Upper lobe of left lung (tissue), 6 donors: ENCODE data around the gene DEK. TPM values are rescaled to one million over a fixed set of nuclear protein-coding genes. Genes with fewer than 3 reads are reported as not detected.
A peak's percentile ranks its signal among the peaks of the same experiment; 100 is the strongest.

Source experiments
- ATAC-seq, 2 donors: fragments of 200-7000 bp; cut with Tn5 transposase; one replicate each; pipeline ENCODE4 v1.9.1; 2022; ENCODE audit warnings: mild to moderate bottlenecking in 2 of 2, moderate library complexity in 2 of 2; ENCODE audit not compliant: low FRiP score in 2 of 2
- DNase-seq, 2 donors: peaks; one replicate each; pipeline ENCODE4 v3.0.0-alpha.2; 2019 to 2020
- H3K27ac ChIP-seq, 4 donors: fragments of 200-600 bp; sonication (generic); one replicate each; pipeline ENCODE4 v1.5.1; 2016 to 2019
- H3K27me3 ChIP-seq, 4 donors: fragments of 200-600 bp; sonication (generic); one replicate each; pipeline ENCODE4 v1.5.1; 2017 to 2019
- H3K36me3 ChIP-seq, 4 donors: fragments of 200-600 bp; sonication (generic); one replicate each; pipeline ENCODE4 v1.5.1; 2016 to 2019
- H3K4me1 ChIP-seq, 4 donors: fragments of 200-600 bp; sonication (generic); one replicate each; pipeline ENCODE4 v1.5.1; 2018 to 2019
- H3K4me3 ChIP-seq, 4 donors: fragments of 200-600 bp; sonication (generic); one replicate each; pipeline ENCODE4 v1.5.1; 2017 to 2019; ENCODE audit warnings: mild to moderate bottlenecking in 2 of 4, moderate library complexity in 1 of 4
- H3K9me3 ChIP-seq, 4 donors: fragments of 200-600 bp; sonication (generic); one replicate each; pipeline ENCODE4 v1.5.1; 2018 to 2019
- CTCF ChIP-seq, 6 experiments: fragments of 450-650 bp in 4 of 6; fragments of 200-600 bp in 2 of 6; sonication (generic) in 2 of 6; IDR thresholded peaks; one replicate each; pipeline ENCODE4 v1.5.1; 2016 to 2019; ENCODE audit warnings: antibody characterized with exemption in 6 of 6
- EP300 ChIP-seq, 4 donors: sonication (generic); formaldehyde crosslinking; IDR thresholded peaks; one replicate each; pipeline ENCODE4 v1.5.1; 2017; ENCODE audit warnings: antibody characterized with exemption in 4 of 4, control low read depth in 2 of 4
- POLR2A ChIP-seq, 4 donors: fragments of 450-650 bp; IDR thresholded peaks; one replicate each; pipeline ENCODE4 v1.5.1; 2016 to 2017; ENCODE audit warnings: antibody characterized with exemption in 4 of 4, mild to moderate bottlenecking in 2 of 4
- POLR2AphosphoS5 ChIP-seq, 2 donors: sonication (generic); formaldehyde crosslinking; IDR thresholded peaks; one replicate each; pipeline ENCODE4 v1.5.1; 2017; ENCODE audit warnings: antibody characterized with exemption in 2 of 2
- WGBS, 2 donors: methylation state at CpG; one replicate each; pipeline ENCODE4 v1.1.5; 2017 to 2018; 5-methylcytosine and 5-hydroxymethylcytosine counted together
- total RNA-seq, 6 donors: library from RNA; depleted of rRNA in 4 of 6; stranded (reverse); fragments of >200 nt in 4 of 6; gene quantifications; one replicate each; pipeline versions ENCODE4 v1.1.0 to v1.2.1, GENCODE V29; 2016 to 2021
- donor health status: DM: no; HTN: no; CAD: no; lungs with moderate emphysema.
- donor health status: DM: no; HTN: yes; CAD: no; lungs with severe emphysema.

Gene DEK
- total RNA-seq, 6 donors from 2014 or later = 61.5 to 170 (median 92.4) TPM

GRCh38 chr6:18276610-18277236 is 12.4 kb upstream of the DEK start:
- Histone ChIP-seq H3K27ac (no peak overlapping the region), H3K4me1 (peaks cover 6 to 12% (median 9%) of the 10 kb centered on the region in 4 donors), H3K9me3 (no peaks in the 10 kb centered on the region), H3K36me3 (no peaks in the 10 kb centered on the region), H3K27me3 (peaks cover 0 to 18% (median 10%) of the 10 kb centered on the region in 4 donors), H3K4me3 (peak overlapping the region in 3 of 4 donors; percentile 27 to 49 (median 35))
- TF ChIP-seq POLR2A (IDR thresholded peaks at IDR 0.05) (no peak), POLR2AphosphoS5 (IDR thresholded peaks at IDR 0.05) (no peak), EP300 (IDR thresholded peaks at IDR 0.05) (no peak), CTCF (IDR thresholded peaks at IDR 0.05) (no peak)
- ATAC-seq (no peak), DNase-seq (no peak)
- WGBS, 2 donors = 27 to 32% methylated on average over 12 of the region's 12 CpGs

DNA sequence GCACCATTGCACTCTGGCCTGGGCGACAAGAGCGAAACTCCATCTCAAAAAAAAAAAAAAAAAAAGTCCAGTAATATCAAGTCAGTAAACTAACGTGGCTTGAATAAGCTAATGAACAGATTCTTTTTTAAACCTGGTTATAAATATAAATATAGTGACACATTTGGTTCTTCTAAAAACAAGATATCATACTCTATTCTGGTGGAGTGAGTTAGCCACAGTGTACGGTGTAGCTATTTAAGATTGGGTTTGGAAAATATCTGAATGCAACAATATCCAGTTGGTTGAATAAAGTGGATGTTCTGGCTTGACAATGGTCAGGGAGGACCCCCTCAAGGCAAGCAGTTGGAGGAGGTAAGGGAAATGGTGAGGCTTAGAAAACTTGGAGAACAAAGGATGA is 5.9 kb upstream of the DEK start:
- Histone ChIP-seq H3K9me3 (peaks cover 0 to 3% (median 0%) of the 10 kb centered on the region in 4 donors), H3K4me3 (no peak overlapping the region), H3K36me3 (no peaks in the 10 kb centered on the region), H3K4me1 (peaks cover 0 to 2% (median under 1%) of the 10 kb centered on the region in 4 donors), H3K27me3 (no peaks in the 10 kb centered on the region), H3K27ac (no peak overlapping the region)
- no peak for DNase-seq
- TF ChIP-seq EP300 (IDR thresholded peaks at IDR 0.05) = no peak
- TF ChIP-seq POLR2A (IDR thresholded peaks at IDR 0.05) = no peak
- no peak for TF ChIP-seq CTCF (IDR thresholded peaks at IDR 0.05)
- TF ChIP-seq POLR2AphosphoS5 (IDR thresholded peaks at IDR 0.05) = no peak
- no peak for ATAC-seq
- 93 to 94% methylated on average over 4 of the region's 4 CpGs for WGBS, 2 donors

DNA sequence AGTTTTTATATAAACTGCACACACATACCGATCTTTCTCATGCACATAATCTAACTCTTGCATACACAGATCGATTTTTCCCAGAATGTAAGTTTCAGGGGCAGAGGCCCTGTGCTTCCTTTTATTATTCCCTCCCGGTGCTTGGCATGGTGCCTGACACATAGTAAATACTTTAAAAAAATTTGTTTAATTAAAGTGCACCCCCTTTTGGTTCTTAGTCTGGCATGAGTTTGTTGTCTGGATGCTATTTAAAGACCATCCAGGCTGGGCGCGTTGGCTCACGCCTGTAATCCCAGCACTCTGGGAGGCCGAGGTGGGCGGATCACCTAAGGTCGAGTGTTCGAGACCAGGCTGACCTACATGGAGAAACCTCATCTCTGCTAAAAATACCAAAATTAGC is 5.4 kb upstream of the DEK start:
- H3K4me3 ChIP-seq = no peak overlapping the region
- H3K9me3 ChIP-seq = peaks cover 0 to 3% (median 0%) of the 10 kb centered on the region in 4 donors
- WGBS, 2 donors = 43 to 44% methylated on average over 10 of the region's 10 CpGs
- no peak for DNase-seq
- ATAC-seq = no peak
- no peaks in the 10 kb centered on the region for H3K27me3 ChIP-seq
- H3K27ac ChIP-seq = no peak overlapping the region
- TF ChIP-seq CTCF (IDR thresholded peaks at IDR 0.05) (no peak), EP300 (IDR thresholded peaks at IDR 0.05) (no peak), POLR2AphosphoS5 (IDR thresholded peaks at IDR 0.05) (no peak), POLR2A (IDR thresholded peaks at IDR 0.05) (no peak)
- peaks cover 0 to 6% (median 3%) of the 10 kb centered on the region in 4 donors for H3K4me1 ChIP-seq
- H3K36me3 ChIP-seq = no peaks in the 10 kb centered on the region

- no peak for ATAC-seq
These were observed 4.9 kb upstream of the DEK start for GRCh38 chr6:18269253-18269652.

More at GRCh38 chr6:18269253-18269652, 4.9 kb upstream of the DEK start:
- Histone ChIP-seq H3K4me3 (no peak overlapping the region), H3K36me3 (no peaks in the 10 kb centered on the region), H3K4me1 (peaks cover 0 to 6% (median 3%) of the 10 kb centered on the region in 4 donors), H3K9me3 (peaks cover 0 to 3% (median 0%) of the 10 kb centered on the region in 4 donors), H3K27me3 (no peaks in the 10 kb centered on the region), H3K27ac (no peak overlapping the region)
- WGBS, 2 donors = 26 to 38% methylated on average over 3 of the region's 3 CpGs
- TF ChIP-seq POLR2AphosphoS5 (IDR thresholded peaks at IDR 0.05) (no peak), EP300 (IDR thresholded peaks at IDR 0.05) (no peak), POLR2A (IDR thresholded peaks at IDR 0.05) (no peak), CTCF (IDR thresholded peaks at IDR 0.05) (no peak)
- no peak for DNase-seq
